Stimulated activated CD4-positive, alpha-beta T cell treated with anti-CD3 and anti-CD28 coated beads, Interleukin-4, amount 100 ng/mL, for 24 hours (primary cell): Measurements from ENCODE around the gene BTBD2.
A peak's percentile ranks its signal among the peaks of the same experiment; 100 is the strongest.

Source experiments
- DNase-seq: peaks from one replicate; pipeline ENCODE4 v3.0.0-alpha.2; 2020

The BTBD2 gene

GRCh38 chr19:2015608-2015950 is at the start of gene BTBD2:
BTBD2 (minus strand) TSS chr19:2015714; CDS start chr19:2015703, 11 bp downstream.
- peak; percentile 53 for DNase-seq

GRCh38 chr19:2064788-2065524 is 49.4 kb upstream of the BTBD2 start:
- DNase-seq = no peak

- DNase-seq = no peak
These were observed 48.9 kb upstream of the BTBD2 start for GRCh38 chr19:2064395-2064787.

GRCh38 chr19:2063824-2064223 is 48.3 kb upstream of the BTBD2 start:
- DNase-seq = no peak

- DNase-seq = no peak
These were observed 47.3 kb upstream of the BTBD2 start for GRCh38 chr19:2062770-2063169.

GRCh38 chr19:2062389-2062729 is 46.8 kb upstream of the BTBD2 start:
- DNase-seq = no peak

- DNase-seq = peak; percentile 99
These were observed 46.2 kb upstream of the BTBD2 start for GRCh38 chr19:2061495-2062388.

- DNase-seq = peak; percentile 57
These were observed 45.5 kb upstream of the BTBD2 start for GRCh38 chr19:2060884-2061494.

- DNase-seq = no peak
These were observed 44.1 kb upstream of the BTBD2 start for GRCh38 chr19:2059422-2060201.

- DNase-seq = no peak
These were observed 43.3 kb upstream of the BTBD2 start for GRCh38 chr19:2058570-2059421.

- DNase-seq = no peak
These were observed 42.3 kb upstream of the BTBD2 start for GRCh38 chr19:2057484-2058469.

- no peak for DNase-seq
These were observed 41.3 kb upstream of the BTBD2 start for GRCh38 chr19:2056837-2057192.

- no peak for DNase-seq
These were observed 40.7 kb upstream of the BTBD2 start for GRCh38 chr19:2055931-2056836.

GRCh38 chr19:2054763-2055162 is 39.2 kb upstream of the BTBD2 start:
- DNase-seq = no peak

GRCh38 chr19:2053601-2054389 is 38.3 kb upstream of the BTBD2 start:
- DNase-seq = no peak

- peak; percentile 37 for DNase-seq
These were observed 36.5 kb upstream of the BTBD2 start for GRCh38 chr19:2051773-2052704.

- peak; percentile 95 for DNase-seq
These were observed 35.7 kb upstream of the BTBD2 start, which contains the start of gene MKNK2 for GRCh38 chr19:2050991-2051772. MKNK2 (minus strand) TSS chr19:2051244; CDS start chr19:2050851, 393 bp downstream.
